NCI-H187 (cell line): ENCODE results near the gene ZNF446.
"Not testable (repeated sequence)": the region's sequence is repeated elsewhere in the genome, so short reads cannot be mapped to it uniquely, and the experiment has no call there.

ENCODE experiments used
- DNase-seq, 2 experiments: peaks; one replicate each; lab custom pipeline; 2025; lab: John Stamatoyannopoulos, UW

The ZNF446 gene

GRCh38 chr19:58500242-58500641, 24.1 kb downstream of the ZNF446 start:
- DNase-seq: no peak

- not testable (repeated sequence) for DNase-seq
Observed at GRCh38 chr19:58507602-58508223, 31.6 kb downstream of the ZNF446 start.

- no peak for DNase-seq
Observed at GRCh38 chr19:58509731-58510083, 33.6 kb downstream of the ZNF446 start.

- DNase-seq: no peak
Observed at GRCh38 chr19:58510084-58510862, 34.1 kb downstream of the ZNF446 start.

GRCh38 chr19:58511353-58512208, 35.4 kb downstream of the ZNF446 start, which contains the start of gene SLC27A5:
Gene SLC27A5 (minus strand): TSS chr19:58511992. CDS start chr19:58511955, 37 bp downstream.
- no peak for DNase-seq

- no peak for DNase-seq
Observed at GRCh38 chr19:58513213-58513693, 37.1 kb downstream of the ZNF446 start.

- DNase-seq: peak; percentile 86 to 89
Observed at GRCh38 chr19:58513694-58514563, 37.8 kb downstream of the ZNF446 start.

GRCh38 chr19:58514564-58515022, 38.4 kb downstream of the ZNF446 start:
- DNase-seq: no peak

GRCh38 chr19:58515259-58515658, 39.1 kb downstream of the ZNF446 start:
- DNase-seq: no peak

- DNase-seq: no peak
Observed at GRCh38 chr19:58516246-58516836, 40.2 kb downstream of the ZNF446 start.

- DNase-seq: no peak
Observed at GRCh38 chr19:58516964-58517833, 41.0 kb downstream of the ZNF446 start.

- no peak for DNase-seq
Observed at GRCh38 chr19:58518256-58519086, 42.3 kb downstream of the ZNF446 start.

- DNase-seq: peak in 1 of 2 experiments; percentile 51
Observed at GRCh38 chr19:58519087-58519354, 42.9 kb downstream of the ZNF446 start.

- DNase-seq: peak; percentile 84 to 93
Observed at GRCh38 chr19:58519355-58520256, 43.5 kb downstream of the ZNF446 start, which contains the start of gene ZBTB45. Gene ZBTB45 (minus strand): TSS chr19:58519810. CDS start chr19:58517673, 2,137 bp downstream.

GRCh38 chr19:58520257-58520599, 44.1 kb downstream of the ZNF446 start:
- peak in 1 of 2 experiments; percentile 45 for DNase-seq

GRCh38 chr19:58521651-58522050, 45.5 kb downstream of the ZNF446 start:
- no peak for DNase-seq

GRCh38 chr19:58522709-58523108, 46.6 kb downstream of the ZNF446 start:
- no peak for DNase-seq

GRCh38 chr19:58529405-58529804, 53.3 kb downstream of the ZNF446 start:
- no peak for DNase-seq
